ENCODE measurements around the gene CHAD. TPM values are rescaled to one million over a fixed set of nuclear protein-coding genes. Genes with fewer than 3 reads are reported as not detected.

CHAD gene
- total and polyA plus RNA-seq, 2 of the 13 experiments (the other 11 are each of a cell fraction or from before 2014, with no cell fraction given), result 1.4 TPM; not detected in 1

- peak; percentile 94 for TF ChIP-seq POGZ (CRISPR knock-in tag; IDR thresholded peaks at IDR 0.05)
- no peak for TF ChIP-seq MNT (IDR thresholded peaks at IDR 0.05)
- no peak for TF ChIP-seq AHR (CRISPR knock-in tag; IDR thresholded peaks at IDR 0.05)
- TF ChIP-seq TGIF2 (CRISPR knock-in tag; IDR thresholded peaks at IDR 0.05), result 0 out of 2 replicates have a peak, but pooled peaks have one; percentile 42
- no peak for TF ChIP-seq ZNF724P (CRISPR knock-in tag; IDR thresholded peaks at IDR 0.05; ENCODE audit: borderline replicate concordance)
- TF ChIP-seq EEA1 (CRISPR knock-in tag; IDR thresholded peaks at IDR 0.05; ENCODE audit: borderline replicate concordance), result no peak
- TF ChIP-seq ZNF512 (CRISPR knock-in tag; IDR thresholded peaks at IDR 0.05), result 0 out of 2 replicates have a peak, but pooled peaks have one; percentile 18
- TF ChIP-seq THYN1 (CRISPR knock-in tag; IDR thresholded peaks at IDR 0.05; ENCODE audit: borderline replicate concordance, low read depth), result no peak
- no peak for TF ChIP-seq TMF1 (CRISPR knock-in tag; IDR thresholded peaks at IDR 0.05; ENCODE audit: low read depth)
- peak; percentile 67 for TF ChIP-seq SALL1 (CRISPR knock-in tag; IDR thresholded peaks at IDR 0.05)
- TF ChIP-seq CBX1 (IDR thresholded peaks at IDR 0.05; ENCODE audit: low read depth), result peak; percentile 59
- 0 out of 2 replicates have a peak, but pooled peaks have one; percentile 20 for TF ChIP-seq ZFP41 (CRISPR knock-in tag; IDR thresholded peaks at IDR 0.05; ENCODE audit: borderline replicate concordance)
- TF ChIP-seq PATZ1 (CRISPR knock-in tag; IDR thresholded peaks at IDR 0.05), result peak; percentile 88
- TF ChIP-seq ZNF746 (CRISPR knock-in tag; IDR thresholded peaks at IDR 0.05), result 0 out of 2 replicates have a peak, but pooled peaks have one; percentile 55
- TF ChIP-seq DRAP1 (CRISPR knock-in tag; IDR thresholded peaks at IDR 0.05), result 0 out of 2 replicates have a peak, but pooled peaks have one; percentile 25
- TF ChIP-seq ZNF747 (CRISPR knock-in tag; IDR thresholded peaks at IDR 0.05; ENCODE audit: borderline replicate concordance), result peak; percentile 67
- no peak for TF ChIP-seq EED (CRISPR knock-in tag; IDR thresholded peaks at IDR 0.05)
- no peak for TF ChIP-seq IKZF1 (IDR thresholded peaks at IDR 0.05)
- TF ChIP-seq ZFP82 (CRISPR knock-in tag; IDR thresholded peaks at IDR 0.05; ENCODE audit: borderline replicate concordance), result no peak
- TF ChIP-seq DMTF1 (CRISPR knock-in tag; IDR thresholded peaks at IDR 0.05), result no peak
- no peak for TF ChIP-seq ZFP37 (CRISPR knock-in tag; IDR thresholded peaks at IDR 0.05; ENCODE audit: borderline replicate concordance)
- TF ChIP-seq GATAD2A (CRISPR knock-in tag; IDR thresholded peaks at IDR 0.05), result peak; percentile 61; the same call in 1 of the 2 replicates
These were observed 41.6 kb downstream of the CHAD start (continued) for GRCh38 chr17:50426814-50427787.
